Right lobe of liver (tissue), 6 donors: ENCODE results near the gene DSG2. TPM values are rescaled to one million over a fixed set of nuclear protein-coding genes. Genes with fewer than 3 reads are reported as not detected.
"Not testable (repeated sequence)": the region's sequence is repeated elsewhere in the genome, so short reads cannot be mapped to it uniquely, and the experiment has no call there.

ENCODE experiments used
- ATAC-seq, 4 donors: fragments of 200-7000 bp; cut with Tn5 transposase; one replicate each; pipeline ENCODE4 v1.9.1; 2020; ENCODE audit warnings: mild to moderate bottlenecking in 4 of 4, moderate library complexity in 4 of 4
- DNase-seq, 3 donors: peaks; one replicate each; pipeline ENCODE4 v3.0.0-alpha.2; 2020
- H3K27ac ChIP-seq, 3 donors: fragments of 200-600 bp; one replicate each; pipeline ENCODE4 v1.8.0; 2022
- H3K27me3 ChIP-seq, 2 donors: fragments of 200-600 bp; one replicate each; pipeline ENCODE4 v1.8.0; 2022
- H3K36me3 ChIP-seq, 4 donors: fragments of 200-600 bp; sonication (generic) in 1 of 4; one replicate each; pipeline versions ENCODE4 v1.5.1 to v1.8.0; 2017 to 2022; ENCODE audit warnings: control low read depth in 1 of 4
- H3K4me1 ChIP-seq, 4 donors: fragments of 200-600 bp; sonication (generic) in 1 of 4; one replicate each; pipeline versions ENCODE4 v1.5.1 to v1.8.0; 2017 to 2022; ENCODE audit warnings: control low read depth in 1 of 4
- H3K4me3 ChIP-seq, 3 donors: fragments of 200-600 bp; one replicate each; pipeline ENCODE4 v1.8.0; 2022
- H3K9me3 ChIP-seq, 4 donors: fragments of 200-600 bp; sonication (generic) in 1 of 4; one replicate each; pipeline versions ENCODE4 v1.5.1 to v1.8.0; 2017 to 2022; ENCODE audit warnings: control low read depth in 1 of 4
- POLR2A ChIP-seq: fragments of 450-650 bp; IDR thresholded peaks from one replicate; pipeline ENCODE4 v1.6.1; 2017; ENCODE audit warnings: antibody characterized with exemption, mild to moderate bottlenecking
- WGBS: methylation state at CpG from one replicate; pipeline ENCODE4 v1.1.6; 2018; ENCODE audit warnings: low coverage, low lambda C conversion rate; ENCODE audit not compliant: insufficient coverage; ENCODE audit errors: missing lambda C conversion rate; 5-methylcytosine and 5-hydroxymethylcytosine counted together
- intact Hi-C, 2 donors: fragments of 100-400 bp; cut with DNase I; formaldehyde crosslinking; loops; one replicate each; pipeline versions ENCODE4 v1.11.2 to v1.14.1; 2022
- total RNA-seq, 6 experiments: library from RNA; depleted of rRNA in 2 of 6; stranded (reverse); fragments of >200 nt in 2 of 6; fragmentation: NEBNext Ultra II Directional in 3 of 6; extraction: Animal tissue kit (Norgen Biotek cat#: 25700) in 3 of 6; gene quantifications; one replicate each; pipeline versions ENCODE4 v1.1.0 to v1.2.4, GENCODE V29; 2016 to 2023
- TF ChIP-seq, protein P1 (sequence below), 4 donors: fragments of 200-600 bp in 3 of 4; fragments of 450-650 bp in 1 of 4; IDR thresholded peaks; one replicate each; pipeline versions ENCODE4 v1.5.1 to v1.8.0; 2016 to 2022; ENCODE audit warnings: antibody characterized with exemption in 4 of 4, mild to moderate bottlenecking in 2 of 4
- donor health status: DM: no; HTN: yes; CAD: no.
- donor health status: DM: no; HTN: no; CAD: no.
- donor health status: DM: no; HTN: no; CAD: no.
- donor health status: DM: no; HTN: yes; CAD: no.
- donor health status: DM: no; HTN: yes; CAD: no.

DSG2 gene
- total RNA-seq, 6 experiments from 2014 or later: 9.8 to 27.0 (median 16.4) TPM

DNA sequence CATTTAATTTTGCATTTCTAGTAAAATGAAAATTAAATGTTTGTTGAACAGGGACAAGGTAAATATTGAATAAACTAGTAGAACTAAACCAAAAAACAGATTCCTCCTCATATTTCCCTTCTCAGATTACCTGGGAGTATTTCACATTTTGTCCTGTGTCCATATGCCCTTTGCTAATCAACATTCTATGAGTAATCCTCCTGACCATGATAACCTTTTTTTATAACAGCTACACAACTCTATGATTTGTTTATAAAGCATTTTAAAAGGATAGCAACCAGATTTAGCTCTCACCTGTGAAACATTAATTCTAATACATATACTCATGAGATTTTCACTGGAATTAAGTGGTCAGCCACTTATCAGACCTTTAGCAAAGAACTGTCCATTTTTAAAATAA is 7.1 kb upstream of the DSG2 start:
- Histone ChIP-seq H3K36me3 (no peaks in the 10 kb centered on the region), H3K9me3 (no peaks in the 10 kb centered on the region), H3K4me1 (no peaks in the 10 kb centered on the region), H3K4me3 (no peak overlapping the region), H3K27me3 (no peaks in the 10 kb centered on the region), H3K27ac (no peak overlapping the region)
- DNase-seq (no peak), ATAC-seq (peak in 1 of 4 donors; percentile 44)
- TF ChIP-seq, protein P1, sequence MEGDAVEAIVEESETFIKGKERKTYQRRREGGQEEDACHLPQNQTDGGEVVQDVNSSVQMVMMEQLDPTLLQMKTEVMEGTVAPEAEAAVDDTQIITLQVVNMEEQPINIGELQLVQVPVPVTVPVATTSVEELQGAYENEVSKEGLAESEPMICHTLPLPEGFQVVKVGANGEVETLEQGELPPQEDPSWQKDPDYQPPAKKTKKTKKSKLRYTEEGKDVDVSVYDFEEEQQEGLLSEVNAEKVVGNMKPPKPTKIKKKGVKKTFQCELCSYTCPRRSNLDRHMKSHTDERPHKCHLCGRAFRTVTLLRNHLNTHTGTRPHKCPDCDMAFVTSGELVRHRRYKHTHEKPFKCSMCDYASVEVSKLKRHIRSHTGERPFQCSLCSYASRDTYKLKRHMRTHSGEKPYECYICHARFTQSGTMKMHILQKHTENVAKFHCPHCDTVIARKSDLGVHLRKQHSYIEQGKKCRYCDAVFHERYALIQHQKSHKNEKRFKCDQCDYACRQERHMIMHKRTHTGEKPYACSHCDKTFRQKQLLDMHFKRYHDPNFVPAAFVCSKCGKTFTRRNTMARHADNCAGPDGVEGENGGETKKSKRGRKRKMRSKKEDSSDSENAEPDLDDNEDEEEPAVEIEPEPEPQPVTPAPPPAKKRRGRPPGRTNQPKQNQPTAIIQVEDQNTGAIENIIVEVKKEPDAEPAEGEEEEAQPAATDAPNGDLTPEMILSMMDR (IDR thresholded peaks at IDR 0.05): no peak
- TF ChIP-seq POLR2A: no peak
- intact Hi-C loops: no loop called here

- TF ChIP-seq, protein P1 (IDR thresholded peaks at IDR 0.05): no peak
- TF ChIP-seq POLR2A: no peak
- no peak overlapping the region for H3K4me3 ChIP-seq
- H3K27ac ChIP-seq: no peak overlapping the region
- DNase-seq: no peak
- no peaks in the 10 kb centered on the region for H3K27me3 ChIP-seq
- no peaks in the 10 kb centered on the region for H3K36me3 ChIP-seq
- ATAC-seq: no peak
- no peaks in the 10 kb centered on the region for H3K9me3 ChIP-seq
- no peaks in the 10 kb centered on the region for H3K4me1 ChIP-seq
- intact Hi-C loops: no loop called here
Observed at GRCh38 chr18:31491586-31491985, 6.4 kb upstream of the DSG2 start.

- TF ChIP-seq POLR2A: no peak
- TF ChIP-seq, protein P1 (IDR thresholded peaks at IDR 0.05): no peak
- Histone ChIP-seq H3K4me3 (no peak overlapping the region), H3K4me1 (no peaks in the 10 kb centered on the region), H3K9me3 (no peaks in the 10 kb centered on the region), H3K36me3 (no peaks in the 10 kb centered on the region), H3K27ac (no peak overlapping the region), H3K27me3 (no peaks in the 10 kb centered on the region)
- DNase-seq: no peak
- no peak for ATAC-seq
- intact Hi-C loops: no loop called here
- WGBS: 90% methylated on average over 7 of the region's 9 CpGs
Observed at GRCh38 chr18:31492671-31493070, 5.3 kb upstream of the DSG2 start.

GRCh38 chr18:31493171-31493570 is 4.8 kb upstream of the DSG2 start:
- intact Hi-C loops: no loop called here
- H3K4me1 ChIP-seq: no peaks in the 10 kb centered on the region
- ATAC-seq (no peak), DNase-seq (no peak)
- 82% methylated on average over 7 of the region's 7 CpGs for WGBS
- no peak overlapping the region for H3K4me3 ChIP-seq
- no peaks in the 10 kb centered on the region for H3K36me3 ChIP-seq
- no peak for TF ChIP-seq POLR2A
- no peak overlapping the region for H3K27ac ChIP-seq
- no peaks in the 10 kb centered on the region for H3K9me3 ChIP-seq
- H3K27me3 ChIP-seq: no peaks in the 10 kb centered on the region

- Histone ChIP-seq H3K27me3 (no peaks in the 10 kb centered on the region), H3K9me3 (no peaks in the 10 kb centered on the region), H3K36me3 (no peaks in the 10 kb centered on the region), H3K4me1 (no peaks in the 10 kb centered on the region), H3K4me3 (no peak overlapping the region), H3K27ac (no peak overlapping the region)
- TF ChIP-seq, protein P1 (IDR thresholded peaks at IDR 0.05): no peak
- TF ChIP-seq POLR2A: no peak
- DNase-seq (no peak), ATAC-seq (no peak)
- intact Hi-C loops: no loop called here
Observed at GRCh38 chr18:31493941-31494340, 4.0 kb upstream of the DSG2 start.

DNA sequence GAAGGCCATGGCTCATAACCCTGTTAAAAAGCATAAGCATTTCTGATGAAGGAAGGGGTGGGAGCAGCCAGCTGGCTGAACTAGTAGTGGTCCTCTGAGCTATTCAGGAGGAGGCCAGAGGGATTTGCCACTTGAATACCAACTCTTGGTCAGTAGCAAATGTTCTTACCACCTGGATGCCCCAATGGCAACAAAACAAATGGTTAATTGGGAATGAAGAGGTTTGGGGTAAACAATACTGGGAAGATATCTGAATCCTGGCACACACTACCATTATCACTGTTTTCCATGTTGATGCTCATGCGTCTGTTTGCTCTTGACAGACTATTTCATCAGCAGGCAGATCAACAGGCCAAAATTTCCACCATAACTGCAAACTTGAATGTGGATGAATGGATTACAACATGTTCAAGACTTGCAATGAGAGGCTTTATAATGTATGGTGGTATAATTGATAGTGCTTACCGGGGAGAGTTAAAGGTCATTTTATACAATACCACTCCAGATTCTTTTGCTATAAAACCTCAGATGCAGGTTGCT is 3.2 kb upstream of the DSG2 start:
- H3K36me3 ChIP-seq, intact Hi-C loops, H3K4me3 ChIP-seq, ATAC-seq, H3K4me1 ChIP-seq, H3K27ac ChIP-seq, H3K27me3 ChIP-seq, DNase-seq, H3K9me3 ChIP-seq: not testable (repeated sequence)
- WGBS: 61% methylated on average over 2 of the region's 2 CpGs
